Measurements from ENCODE around the gene PRKD3.

Gene PRKD3

GRCh38 chr2:37324786-37325624 lies at the start of gene PRKD3:
Gene PRKD3 (minus strand): TSS chr2:37324833. CDS start chr2:37316524, 8,309 bp downstream.
- DNase-seq (ENCODE audit: low read depth) = peak; percentile 61
- H3K4me3 ChIP-seq (ENCODE audit: low read depth, low read length) = peak within 1 kb of the TSS; percentile 70

GRCh38 chr2:37372000-37372399 lies 47.4 kb upstream of the PRKD3 start:
- no peak overlapping the region for H3K4me3 ChIP-seq (ENCODE audit: low read depth, low read length)
- no peak for DNase-seq (ENCODE audit: low read depth)
- TF ChIP-seq CTCF (IDR thresholded peaks at IDR 0.05; ENCODE audit: insufficient read depth, low read depth, low read length, missing control alignments) = no peak

More at GRCh38 chr2:37324786-37325624, at the start of gene PRKD3:
- TF ChIP-seq CTCF (IDR thresholded peaks at IDR 0.05; ENCODE audit: insufficient read depth, low read depth, low read length, missing control alignments) = no peak

GRCh38 chr2:37370666-37371065 lies 46.0 kb upstream of the PRKD3 start:
- DNase-seq (ENCODE audit: low read depth) = no peak
- no peak overlapping the region for H3K4me3 ChIP-seq (ENCODE audit: low read depth, low read length)
- TF ChIP-seq CTCF (IDR thresholded peaks at IDR 0.05; ENCODE audit: insufficient read depth, low read depth, low read length, missing control alignments) = no peak

GRCh38 chr2:37367984-37368383 lies 43.4 kb upstream of the PRKD3 start:
- TF ChIP-seq CTCF (IDR thresholded peaks at IDR 0.05; ENCODE audit: insufficient read depth, low read depth, low read length, missing control alignments) = no peak
- no peak for DNase-seq (ENCODE audit: low read depth)
- H3K4me3 ChIP-seq (ENCODE audit: low read depth, low read length) = no peak overlapping the region

GRCh38 chr2:37367310-37367709 lies 42.7 kb upstream of the PRKD3 start:
- no peak overlapping the region for H3K4me3 ChIP-seq (ENCODE audit: low read depth, low read length)
- TF ChIP-seq CTCF (IDR thresholded peaks at IDR 0.05; ENCODE audit: insufficient read depth, low read depth, low read length, missing control alignments) = no peak
- no peak for DNase-seq (ENCODE audit: low read depth)

- H3K4me3 ChIP-seq (ENCODE audit: low read depth, low read length) = no peak overlapping the region
- no peak for TF ChIP-seq CTCF (IDR thresholded peaks at IDR 0.05; ENCODE audit: insufficient read depth, low read depth, low read length, missing control alignments)
- no peak for DNase-seq (ENCODE audit: low read depth)
These were observed 42.1 kb upstream of the PRKD3 start for GRCh38 chr2:37366773-37367172.

- peak; percentile 60 for DNase-seq (ENCODE audit: low read depth)
- no peak overlapping the region for H3K4me3 ChIP-seq (ENCODE audit: low read depth, low read length)
- no peak for TF ChIP-seq CTCF (IDR thresholded peaks at IDR 0.05; ENCODE audit: insufficient read depth, low read depth, low read length, missing control alignments)
These were observed 41.0 kb upstream of the PRKD3 start for GRCh38 chr2:37365669-37366068.

All from GM12865 (cell line).